Endothelial cell of umbilical vein (primary cell): Measurements from ENCODE around the gene MTFR1L.

ENCODE experiments used
- CTCF ChIP-seq, 2 donors: IDR thresholded peaks; 1 replicate in 1 of 2; 2 replicates in 1 of 2; pipeline ENCODE4 v1.5.1; 2011; ENCODE audit warnings: low read length in 2 of 2, mild to moderate bottlenecking in 2 of 2, moderate library complexity in 2 of 2, control low read depth in 1 of 2, inconsistent platforms in 1 of 2, low read depth in 1 of 2; ENCODE audit not compliant: insufficient read depth in 1 of 2; ENCODE audit errors: extremely low read depth in 1 of 2
- EZH2 ChIP-seq: IDR thresholded peaks from 2 replicates; pipeline ENCODE4 v1.6.1; 2012; ENCODE audit warnings: borderline replicate concordance, low read depth, mild to moderate bottlenecking, moderate library complexity, low read length, inconsistent platforms; ENCODE audit not compliant: severe bottlenecking
- GATA2 ChIP-seq: IDR thresholded peaks from 2 replicates; pipeline ENCODE4 v1.7.0; 2011; ENCODE audit warnings: low read depth, mild to moderate bottlenecking, moderate library complexity, mixed read lengths, low read length; ENCODE audit not compliant: insufficient read length, insufficient read depth
- MAX ChIP-seq: IDR thresholded peaks from 2 replicates; pipeline ENCODE4 v1.6.1; 2011; ENCODE audit not compliant: insufficient read depth, insufficient read length
- POLR2A ChIP-seq: IDR thresholded peaks from 2 replicates; pipeline ENCODE4 v1.6.1; 2012; ENCODE audit warnings: low read depth, mild to moderate bottlenecking, control low read depth, low read length
- POLR2AphosphoS5 ChIP-seq: IDR thresholded peaks from 2 replicates; pipeline ENCODE4 v1.6.1; 2012; ENCODE audit warnings: low read depth, mild to moderate bottlenecking, control low read depth, low read length, moderate library complexity; ENCODE audit not compliant: insufficient read depth

- TF ChIP-seq EZH2 (no peak), CTCF (IDR thresholded peaks at IDR 0.05; ENCODE audit: extremely low read depth in 1 of 2, insufficient read depth in 1 of 2, low read depth in 1 of 2, low read length in 2 of 2) (no peak), MAX (no peak), POLR2A (no peak), GATA2 (no peak), POLR2AphosphoS5 (no peak)
Observed at GRCh38 chr1:25880518-25880917, 60.8 kb downstream of the MTFR1L start.
